Fibroblast of lung (primary cell): ENCODE measurements around the gene MMS19. TPM values are rescaled to one million over a fixed set of nuclear protein-coding genes. Genes with fewer than 3 reads are reported as not detected.

Experiments
- DNase-seq, 2 donors: peaks; one replicate each; pipeline versions ENCODE4 v3.0.0 to v3.0.0-alpha.2; 2010; ENCODE audit warnings: low read depth in 2 of 2
- H2AFZ ChIP-seq: 2 replicates; pipeline ENCODE4 v1.5.1; 2012; ENCODE audit warnings: low read length, control low read depth, inconsistent platforms
- H3K27ac ChIP-seq: 2 replicates; pipeline ENCODE4 v1.5.1; 2011; ENCODE audit warnings: low read length, control low read depth; ENCODE audit not compliant: insufficient read depth
- H3K27me3 ChIP-seq: 2 replicates; pipeline ENCODE4 v1.5.1; 2011; ENCODE audit warnings: mild to moderate bottlenecking, low read length; ENCODE audit not compliant: control insufficient read depth, insufficient read depth
- H3K36me3 ChIP-seq: 2 replicates; pipeline ENCODE4 v1.5.1; 2011; ENCODE audit warnings: low read length; ENCODE audit not compliant: control insufficient read depth, insufficient read depth
- H3K4me1 ChIP-seq: 2 replicates; pipeline ENCODE4 v1.5.1; 2011; ENCODE audit warnings: low read length; ENCODE audit not compliant: control insufficient read depth, insufficient read depth; ENCODE audit errors: extremely low read depth
- H3K4me2 ChIP-seq: 2 replicates; pipeline ENCODE4 v1.5.1; 2011; ENCODE audit warnings: low read length, control low read depth; ENCODE audit not compliant: insufficient read depth; ENCODE audit errors: extremely low read depth
- H3K4me3 ChIP-seq, 4 experiments: fragments of 200-600 bp in 1 of 4; sonication (generic) in 1 of 4; replicated peaks in 1 of 4; 2 replicates each; pipeline ENCODE4 v1.5.1; 2011 to 2016; ENCODE audit warnings: low read length in 4 of 4, low read depth in 3 of 4, mild to moderate bottlenecking in 3 of 4, control low read depth in 2 of 4, inconsistent platforms in 1 of 4, mixed read lengths in 1 of 4; ENCODE audit not compliant: insufficient read depth in 1 of 4; ENCODE audit errors: control extremely low read depth in 1 of 4
- H3K79me2 ChIP-seq: 2 replicates; pipeline ENCODE4 v1.5.1; 2012; ENCODE audit warnings: mild to moderate bottlenecking, low read length, inconsistent platforms; ENCODE audit not compliant: control insufficient read depth, insufficient read depth
- H3K9ac ChIP-seq: 2 replicates; pipeline ENCODE4 v1.5.1; 2011; ENCODE audit warnings: mild to moderate bottlenecking, low read length, control low read depth; ENCODE audit not compliant: insufficient read depth
- H3K9me3 ChIP-seq: 2 replicates; pipeline ENCODE4 v1.5.1; 2012; ENCODE audit warnings: low read depth, low read length; ENCODE audit not compliant: control insufficient read depth, insufficient read depth
- H4K20me1 ChIP-seq: 2 replicates; pipeline ENCODE4 v1.5.1; 2011; ENCODE audit warnings: low read length; ENCODE audit not compliant: control insufficient read depth, insufficient read depth; ENCODE audit errors: extremely low read depth
- EZH2 ChIP-seq: IDR thresholded peaks from 2 replicates; pipeline ENCODE4 v1.5.1; 2012; ENCODE audit warnings: low read length, control low read depth, mild to moderate bottlenecking; ENCODE audit errors: missing control alignments
- polyA plus RNA-seq, 2 donors: library from polyadenylated mRNA; depleted of rRNA in 1 of 2; stranded (reverse) in 1 of 2; unstranded in 1 of 2; fragments of >200 nt; gene quantifications; 2 replicates each; pipeline ENCODE4 v1.2.1, GENCODE V29; 2011 to 2012; ENCODE audit warnings: missing spikeins in 1 of 2
- total RNA-seq: library from RNA; depleted of rRNA; stranded (reverse); fragments of >200 nt; gene quantifications from 2 replicates; pipeline ENCODE4 v1.2.1, GENCODE V29; 2014
- TF ChIP-seq, protein P1 (sequence below), 2 donors: IDR thresholded peaks in 1 of 2; conservative IDR thresholded peaks in 1 of 2; 1 replicate in 1 of 2; 2 replicates in 1 of 2; pipeline ENCODE4 v1.5.1; 2011 to 2012; ENCODE audit warnings: low read length in 2 of 2, control low read depth in 1 of 2, inconsistent platforms in 1 of 2, low read depth in 1 of 2, mild to moderate bottlenecking in 1 of 2

MMS19 gene
- total and polyA plus RNA-seq, 2 donors (not counting 1 experiment from before 2014, with no cell fraction given) = 44.7 to 64.7 TPM

DNA sequence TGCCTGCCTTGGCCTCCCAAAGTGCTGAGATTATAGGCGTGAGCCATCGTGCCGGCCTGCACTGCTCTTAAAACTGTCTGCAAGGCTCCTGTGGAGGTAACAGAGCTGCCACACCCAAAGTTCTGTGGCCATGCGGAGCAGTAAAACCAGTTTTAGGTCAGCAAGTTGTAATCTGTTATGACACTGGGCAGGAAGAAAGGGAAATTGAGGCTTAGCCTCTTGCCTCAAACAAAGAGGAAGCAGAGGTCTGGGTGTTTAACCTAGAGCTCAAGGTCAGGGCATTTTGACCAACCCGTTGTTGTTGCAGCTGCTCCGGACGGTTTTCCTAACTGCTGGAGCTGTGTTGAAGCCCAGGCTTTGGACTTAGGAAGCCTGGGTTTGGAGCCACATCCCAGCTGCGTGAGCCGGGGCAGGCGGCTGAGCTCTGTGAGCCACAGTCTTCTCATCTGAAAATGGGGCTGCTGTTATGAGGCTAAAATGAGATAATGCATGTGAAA is 89.7 kb downstream of the MMS19 start:
- no peaks in the 10 kb centered on the region for H3K79me2 ChIP-seq
- H4K20me1 ChIP-seq = no peaks in the 10 kb centered on the region
- H3K4me1 ChIP-seq = no peaks in the 10 kb centered on the region
- no peaks in the 10 kb centered on the region for H3K27me3 ChIP-seq
- no peak overlapping the region for H3K9ac ChIP-seq
- H3K36me3 ChIP-seq = no peaks in the 10 kb centered on the region
- no peak overlapping the region for H3K4me3 ChIP-seq
- no peaks in the 10 kb centered on the region for H3K9me3 ChIP-seq
- no peak for TF ChIP-seq EZH2
- TF ChIP-seq, protein P1, sequence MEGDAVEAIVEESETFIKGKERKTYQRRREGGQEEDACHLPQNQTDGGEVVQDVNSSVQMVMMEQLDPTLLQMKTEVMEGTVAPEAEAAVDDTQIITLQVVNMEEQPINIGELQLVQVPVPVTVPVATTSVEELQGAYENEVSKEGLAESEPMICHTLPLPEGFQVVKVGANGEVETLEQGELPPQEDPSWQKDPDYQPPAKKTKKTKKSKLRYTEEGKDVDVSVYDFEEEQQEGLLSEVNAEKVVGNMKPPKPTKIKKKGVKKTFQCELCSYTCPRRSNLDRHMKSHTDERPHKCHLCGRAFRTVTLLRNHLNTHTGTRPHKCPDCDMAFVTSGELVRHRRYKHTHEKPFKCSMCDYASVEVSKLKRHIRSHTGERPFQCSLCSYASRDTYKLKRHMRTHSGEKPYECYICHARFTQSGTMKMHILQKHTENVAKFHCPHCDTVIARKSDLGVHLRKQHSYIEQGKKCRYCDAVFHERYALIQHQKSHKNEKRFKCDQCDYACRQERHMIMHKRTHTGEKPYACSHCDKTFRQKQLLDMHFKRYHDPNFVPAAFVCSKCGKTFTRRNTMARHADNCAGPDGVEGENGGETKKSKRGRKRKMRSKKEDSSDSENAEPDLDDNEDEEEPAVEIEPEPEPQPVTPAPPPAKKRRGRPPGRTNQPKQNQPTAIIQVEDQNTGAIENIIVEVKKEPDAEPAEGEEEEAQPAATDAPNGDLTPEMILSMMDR (conservative IDR thresholded peaks at IDR 0.05 in 1 of 2, IDR thresholded peaks at IDR 0.05 in 1 of 2; ENCODE audit: low read depth in 1 of 2, low read length in 2 of 2) = no peak
- no peak overlapping the region for H3K27ac ChIP-seq
- no peak for DNase-seq
- H2AFZ ChIP-seq = no peak overlapping the region
- H3K4me2 ChIP-seq = no peak overlapping the region

Other genes with a start within 250 kb of the MMS19 start
- 4.6 and 7.4 TPM in 2 replicates for gene ARHGAP19, start 205.8 kb downstream of the MMS19 start, total RNA-seq
- 5.6 and 9.0 TPM in 2 replicates for gene ARHGAP19, start 205.8 kb downstream of the MMS19 start, polyA plus RNA-seq
- 2.8 TPM in 2 replicates for gene FRAT1, start 179.2 kb downstream of the MMS19 start, total RNA-seq
- gene FRAT1, start 179.2 kb downstream of the MMS19 start, polyA plus RNA-seq = 0.48 and 0.70 TPM in 2 replicates
- 5.3 and 6.7 TPM in 2 replicates for gene FRAT2, start 163.7 kb downstream of the MMS19 start, total RNA-seq
- gene FRAT2, start 163.7 kb downstream of the MMS19 start, polyA plus RNA-seq = 2.0 and 2.2 TPM in 2 replicates
- gene RRP12, start 97.1 kb downstream of the MMS19 start, total RNA-seq = 10.5 and 10.7 TPM in 2 replicates
- 6.1 and 11.1 TPM in 2 replicates for gene RRP12, start 97.1 kb downstream of the MMS19 start, polyA plus RNA-seq
- gene PGAM1, start 72.2 kb downstream of the MMS19 start, total RNA-seq = 165 and 209 TPM in 2 replicates
- 498 and 510 TPM in 2 replicates for gene PGAM1, start 72.2 kb downstream of the MMS19 start, polyA plus RNA-seq
- gene EXOSC1, start 52.4 kb downstream of the MMS19 start, total RNA-seq = 32.7 and 33.1 TPM in 2 replicates
- gene EXOSC1, start 52.4 kb downstream of the MMS19 start, polyA plus RNA-seq = 39.5 and 45.4 TPM in 2 replicates
- gene ZDHHC16, start 52.2 kb downstream of the MMS19 start, total RNA-seq = 33.4 and 39.3 TPM in 2 replicates
- gene ZDHHC16, start 52.2 kb downstream of the MMS19 start, polyA plus RNA-seq = 60.2 and 69.6 TPM in 2 replicates
- 20.3 and 22.0 TPM in 2 replicates for gene UBTD1, start 502 bp upstream of the MMS19 start, total RNA-seq
- 10.7 and 15.0 TPM in 2 replicates for gene UBTD1, start 502 bp upstream of the MMS19 start, polyA plus RNA-seq
- gene ANKRD2, start 74.4 kb upstream of the MMS19 start, total RNA-seq = 1.8 TPM in 2 replicates
- gene ANKRD2, start 74.4 kb upstream of the MMS19 start, polyA plus RNA-seq = 0.26 and 0.47 TPM in 2 replicates
- 1.0 and 1.5 TPM in 2 replicates for gene HOGA1, start 86.0 kb upstream of the MMS19 start, total RNA-seq
- gene HOGA1, start 86.0 kb upstream of the MMS19 start, polyA plus RNA-seq = 0.58 and 0.79 TPM in 2 replicates
- gene C10orf62, start 91.3 kb upstream of the MMS19 start, total RNA-seq = not detected in 2 replicates
- gene C10orf62, start 91.3 kb upstream of the MMS19 start, polyA plus RNA-seq = not detected in 2 replicates
- 6.4 and 13.4 TPM in 2 replicates for gene MORN4, start 135.1 kb upstream of the MMS19 start, total RNA-seq
- 11.0 and 13.2 TPM in 2 replicates for gene MORN4, start 135.1 kb upstream of the MMS19 start, polyA plus RNA-seq
- gene PI4K2A, start 142.2 kb upstream of the MMS19 start, total RNA-seq = 16.4 and 26.6 TPM in 2 replicates
- gene PI4K2A, start 142.2 kb upstream of the MMS19 start, polyA plus RNA-seq = 30.7 and 47.2 TPM in 2 replicates
- gene AVPI1, start 188.8 kb upstream of the MMS19 start, total RNA-seq = 31.8 and 77.5 TPM in 2 replicates
- 14.3 and 14.9 TPM in 2 replicates for gene AVPI1, start 188.8 kb upstream of the MMS19 start, polyA plus RNA-seq
- 12.1 and 16.3 TPM in 2 replicates for gene MARVELD1, start 215.3 kb upstream of the MMS19 start, total RNA-seq
- gene MARVELD1, start 215.3 kb upstream of the MMS19 start, polyA plus RNA-seq = 106 and 132 TPM in 2 replicates
- 16.9 and 22.1 TPM in 2 replicates for gene ZFYVE27, start 238.7 kb upstream of the MMS19 start, total RNA-seq
- 7.7 and 8.3 TPM in 2 replicates for gene ZFYVE27, start 238.7 kb upstream of the MMS19 start, polyA plus RNA-seq